ENCODE measurements around the gene EXOSC5. TPM values are rescaled to one million over a fixed set of nuclear protein-coding genes. Genes with fewer than 3 reads are reported as not detected.

Gene EXOSC5
- total and polyA plus RNA-seq, 9 of the 15 experiments (the other 6 are each of a cell fraction or from before 2014, with no cell fraction given), result 10.9 to 75.5 (median 37.8) TPM

DNA sequence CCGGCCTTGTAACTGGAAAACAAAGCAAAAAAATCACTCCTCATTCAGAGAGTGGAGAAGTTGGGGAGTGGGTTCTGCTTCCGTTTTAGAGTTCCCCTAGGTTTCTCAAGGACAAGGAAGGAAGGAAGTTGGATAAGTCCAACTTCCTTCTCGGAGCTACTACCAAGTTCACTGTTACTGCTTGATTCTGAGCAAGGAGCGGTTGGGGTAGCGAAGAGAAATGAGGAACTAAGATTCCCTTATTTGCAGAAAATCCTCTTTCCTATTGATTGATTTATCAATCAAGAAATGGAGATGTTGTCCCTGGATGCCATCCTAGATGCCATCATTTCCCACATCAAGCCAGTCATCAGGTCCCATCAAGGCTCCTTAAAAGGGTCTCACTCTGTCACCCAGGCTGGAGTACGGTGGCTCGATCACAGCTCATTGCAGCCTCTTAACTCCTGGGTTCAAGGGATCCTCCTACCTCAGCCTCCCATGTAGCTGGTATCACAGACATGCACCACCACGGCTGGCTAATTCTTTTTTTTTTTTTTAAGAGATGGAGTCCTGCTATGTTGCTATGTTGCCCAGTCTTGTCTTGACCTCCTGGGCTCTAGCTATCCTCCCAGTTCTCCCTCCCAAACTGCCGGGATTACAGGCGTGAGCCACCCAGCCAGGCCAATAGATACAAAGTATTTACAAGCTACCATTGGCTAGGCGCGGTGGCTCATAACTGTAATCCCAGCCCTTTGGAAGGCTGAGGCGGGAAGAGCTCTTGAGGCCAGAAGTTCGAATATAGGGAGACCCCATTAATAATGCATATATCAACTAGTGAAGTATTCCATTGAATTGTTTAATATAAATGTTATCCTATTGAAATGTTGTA lies 32.4 kb downstream of the EXOSC5 start (continued):
- TF ChIP-seq ADNP (tag; IDR thresholded peaks at IDR 0.05), result peak; percentile 52; the same call in 1 of the 2 replicates
- TF ChIP-seq ZFP36 (IDR thresholded peaks at IDR 0.05; ENCODE audit: low read depth, low read length, partially characterized antibody), result no peak
- no peak for TF ChIP-seq C11orf30 (IDR thresholded peaks at IDR 0.05; ENCODE audit: low read depth)
- TF ChIP-seq STAG1 (CRISPR knock-in tag; IDR thresholded peaks at IDR 0.05; ENCODE audit: borderline replicate concordance), result no peak
- no peak for TF ChIP-seq RUNX1 (IDR thresholded peaks at IDR 0.05; ENCODE audit: low read depth)
- TF ChIP-seq ZNF766 (CRISPR knock-in tag; conservative IDR thresholded peaks at IDR 0.05), result no peak
- no peak for TF ChIP-seq ZNF3 (CRISPR knock-in tag; IDR thresholded peaks at IDR 0.05)
- TF ChIP-seq, protein P1, sequence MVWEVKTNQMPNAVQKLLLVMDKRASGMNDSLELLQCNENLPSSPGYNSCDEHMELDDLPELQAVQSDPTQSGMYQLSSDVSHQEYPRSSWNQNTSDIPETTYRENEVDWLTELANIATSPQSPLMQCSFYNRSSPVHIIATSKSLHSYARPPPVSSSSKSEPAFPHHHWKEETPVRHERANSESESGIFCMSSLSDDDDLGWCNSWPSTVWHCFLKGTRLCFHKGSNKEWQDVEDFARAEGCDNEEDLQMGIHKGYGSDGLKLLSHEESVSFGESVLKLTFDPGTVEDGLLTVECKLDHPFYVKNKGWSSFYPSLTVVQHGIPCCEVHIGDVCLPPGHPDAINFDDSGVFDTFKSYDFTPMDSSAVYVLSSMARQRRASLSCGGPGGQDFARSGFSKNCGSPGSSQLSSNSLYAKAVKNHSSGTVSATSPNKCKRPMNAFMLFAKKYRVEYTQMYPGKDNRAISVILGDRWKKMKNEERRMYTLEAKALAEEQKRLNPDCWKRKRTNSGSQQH (CRISPR knock-in tag; IDR thresholded peaks at IDR 0.05), result no peak
- no peak for TF ChIP-seq TAF9B (IDR thresholded peaks at IDR 0.05; ENCODE audit: partially characterized antibody)
- TF ChIP-seq POLR3G (IDR thresholded peaks at IDR 0.05; ENCODE audit: extremely low read depth, insufficient read length, insufficient replicate concordance), result no peak
- TF ChIP-seq RBM25 (IDR thresholded peaks at IDR 0.05; ENCODE audit: low read depth, low read length, severe bottlenecking), result peak; percentile 59
- no peak for TF ChIP-seq ZNF699 (CRISPR knock-in tag; IDR thresholded peaks at IDR 0.05; ENCODE audit: insufficient replicate concordance)
- no peak for TF ChIP-seq NFIX (CRISPR knock-in tag; IDR thresholded peaks at IDR 0.05; ENCODE audit: low read depth)
- no peak for TF ChIP-seq CAMTA2 (CRISPR knock-in tag; conservative IDR thresholded peaks at IDR 0.05)
- TF ChIP-seq ZNF589 (CRISPR knock-in tag; IDR thresholded peaks at IDR 0.05; ENCODE audit: low read depth), result 0 out of 2 replicates have a peak, but pooled peaks have one; percentile 38
- TF ChIP-seq POLR2G (IDR thresholded peaks at IDR 0.05; ENCODE audit: low read depth, low read length), result no peak
- no peak for TF ChIP-seq ZNF444 (CRISPR knock-in tag; IDR thresholded peaks at IDR 0.05)
- TF ChIP-seq PML (IDR thresholded peaks at IDR 0.05; ENCODE audit: low read length), result no peak
- no peak for TF ChIP-seq MAFG (tag; conservative IDR thresholded peaks at IDR 0.05)
- 0 out of 2 replicates have a peak, but pooled peaks have one; percentile 32 for TF ChIP-seq ARID2 (IDR thresholded peaks at IDR 0.05)
- TF ChIP-seq MEIS2 (IDR thresholded peaks at IDR 0.05; ENCODE audit: partially characterized antibody), result peak; percentile 25
- no peak for TF ChIP-seq SMAD4 (CRISPR knock-in tag; conservative IDR thresholded peaks at IDR 0.05)
- TF ChIP-seq TOE1 (IDR thresholded peaks at IDR 0.05; ENCODE audit: borderline replicate concordance), result 0 out of 2 replicates have a peak, but pooled peaks have one; percentile 4
- 0 out of 2 replicates have a peak, but pooled peaks have one; percentile 24 for TF ChIP-seq TOE1 (CRISPR knock-in tag; IDR thresholded peaks at IDR 0.05; ENCODE audit: borderline replicate concordance, low read depth)
